PC-9 (cell line): ENCODE data around the gene GPRIN1.

Experiments used
- CTCF ChIP-seq: fragments of 200-600 bp; sonication (generic); conservative IDR thresholded peaks from 2 replicates; pipeline ENCODE4 v1.6.1; 2017; ENCODE audit warnings: mixed run types, antibody characterized with exemption, mild to moderate bottlenecking, moderate library complexity
- EZH2 ChIP-seq: fragments of 200-600 bp; sonication (generic); IDR thresholded peaks from 2 replicates; pipeline ENCODE4 v1.8.0; 2017; ENCODE audit warnings: antibody characterized with exemption, low read depth

GRCh38 chr5:176647030-176647842 lies 37.3 kb upstream of the GPRIN1 start, which contains the start of gene TSPAN17:
- TF ChIP-seq CTCF: no peak; the same call in 1 of the 2 replicates
- no peak for TF ChIP-seq EZH2
